Psoas muscle (tissue), 8 donors: ENCODE measurements around the gene RASL11B. TPM values are rescaled to one million over a fixed set of nuclear protein-coding genes. Genes with fewer than 3 reads are reported as not detected.

ENCODE experiments used
- ATAC-seq, 4 donors: fragments of 200-7000 bp; cut with Tn5 transposase; one replicate each; pipeline ENCODE4 v1.9.1; 2020; ENCODE audit warnings: moderate library complexity in 3 of 4, mild to moderate bottlenecking in 2 of 4
- DNase-seq, 2 donors: peaks; one replicate each; pipeline ENCODE4 v3.0.0-alpha.2; 2020
- H3K27ac ChIP-seq: fragments of 200-600 bp; one replicate; pipeline ENCODE4 v1.8.0; 2022
- H3K27me3 ChIP-seq, 3 donors: fragments of 200-600 bp in 1 of 3; one replicate each; pipeline versions ENCODE4 v1.6.1 to v1.8.0; 2013 to 2022; ENCODE audit warnings: low read length in 2 of 3, mild to moderate bottlenecking in 2 of 3, moderate library complexity in 1 of 3; ENCODE audit not compliant: insufficient read depth in 3 of 3
- H3K36me3 ChIP-seq, 2 donors: fragments of 200-600 bp in 1 of 2; one replicate each; pipeline versions ENCODE4 v1.6.1 to v1.8.0; 2013 to 2022; ENCODE audit warnings: low read depth in 1 of 2, mild to moderate bottlenecking in 1 of 2, moderate library complexity in 1 of 2; ENCODE audit not compliant: insufficient read depth in 1 of 2
- H3K4me1 ChIP-seq: fragments of 200-600 bp; one replicate; pipeline ENCODE4 v1.8.0; 2022
- H3K4me3 ChIP-seq: fragments of 200-600 bp; one replicate; pipeline ENCODE4 v1.8.0; 2022; ENCODE audit warnings: mild to moderate bottlenecking
- H3K9me3 ChIP-seq: fragments of 200-600 bp; one replicate; pipeline ENCODE4 v1.8.0; 2022
- WGBS, 3 donors: extraction: QIAGEN DNeasy Blood & Tissue Kit; methylation state at CpG; one replicate each; pipeline versions ENCODE4 v1.1.6 to v1.1.7; 2013; 5-methylcytosine and 5-hydroxymethylcytosine counted together
- intact Hi-C, 2 donors: fragments of 100-400 bp; cut with DNase I; formaldehyde crosslinking; loops; one replicate each; pipeline versions ENCODE4 v1.11.0 to v1.14.2; 2022
- polyA plus RNA-seq, 3 donors: library from polyadenylated mRNA; stranded (reverse); fragments of 200-250 nt; gene quantifications; one replicate each; pipeline ENCODE4 v1.2.3, GENCODE V29; 2013
- total RNA-seq, 4 donors: library from RNA; stranded (reverse); fragmentation: NEBNext Ultra II Directional in 2 of 4; extraction: Animal tissue kit (Norgen Biotek cat#: 25700) in 2 of 4; gene quantifications; one replicate each; pipeline versions ENCODE4 v1.2.1 to v1.2.4, GENCODE V29; 2021 to 2023
- TF ChIP-seq, protein P1 (sequence below): fragments of 200-600 bp; IDR thresholded peaks from one replicate; pipeline ENCODE4 v1.8.0; 2022; ENCODE audit warnings: antibody characterized with exemption
- donor health status: healthy with polysubstance abuse.
- donor health status: DM: no; HTN: no; CAD: no; lungs with moderate emphysema.
- donor health status: Bipolar disorder and iron deficiency.
- donor health status: healthy.
- donor health status: DM: yes; HTN: yes; CAD: no.
- donor health status: DM: no; HTN: no; CAD: no.
- donor health status: DM: no; HTN: no; CAD: no.
- donor health status: DM: yes; HTN: yes; CAD: no.

Gene RASL11B
- total and polyA plus RNA-seq, 7 donors, result 0.08 to 1.8 (median 0.33) TPM; not detected in 1

- 43 to 63% (median 60%) methylated on average over 10 of the region's 10 CpGs for WGBS, 3 donors
- no peak for DNase-seq
- Histone ChIP-seq H3K36me3 (no peaks in the 10 kb centered on the region), H3K27ac (no peak overlapping the region), H3K27me3 (no peaks in the 10 kb centered on the region), H3K4me3 (no peak overlapping the region), H3K9me3 (no peaks in the 10 kb centered on the region), H3K4me1 (peaks cover 25% of the 10 kb centered on the region)
- peak in 3 of 4 donors; percentile 39 to 66 (median 51) for ATAC-seq
- TF ChIP-seq, protein P1, sequence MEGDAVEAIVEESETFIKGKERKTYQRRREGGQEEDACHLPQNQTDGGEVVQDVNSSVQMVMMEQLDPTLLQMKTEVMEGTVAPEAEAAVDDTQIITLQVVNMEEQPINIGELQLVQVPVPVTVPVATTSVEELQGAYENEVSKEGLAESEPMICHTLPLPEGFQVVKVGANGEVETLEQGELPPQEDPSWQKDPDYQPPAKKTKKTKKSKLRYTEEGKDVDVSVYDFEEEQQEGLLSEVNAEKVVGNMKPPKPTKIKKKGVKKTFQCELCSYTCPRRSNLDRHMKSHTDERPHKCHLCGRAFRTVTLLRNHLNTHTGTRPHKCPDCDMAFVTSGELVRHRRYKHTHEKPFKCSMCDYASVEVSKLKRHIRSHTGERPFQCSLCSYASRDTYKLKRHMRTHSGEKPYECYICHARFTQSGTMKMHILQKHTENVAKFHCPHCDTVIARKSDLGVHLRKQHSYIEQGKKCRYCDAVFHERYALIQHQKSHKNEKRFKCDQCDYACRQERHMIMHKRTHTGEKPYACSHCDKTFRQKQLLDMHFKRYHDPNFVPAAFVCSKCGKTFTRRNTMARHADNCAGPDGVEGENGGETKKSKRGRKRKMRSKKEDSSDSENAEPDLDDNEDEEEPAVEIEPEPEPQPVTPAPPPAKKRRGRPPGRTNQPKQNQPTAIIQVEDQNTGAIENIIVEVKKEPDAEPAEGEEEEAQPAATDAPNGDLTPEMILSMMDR, result no peak
- intact Hi-C loops, result no loop called here
Measured at GRCh38 chr4:52873861-52874343, 11.8 kb downstream of the RASL11B start.

DNA sequence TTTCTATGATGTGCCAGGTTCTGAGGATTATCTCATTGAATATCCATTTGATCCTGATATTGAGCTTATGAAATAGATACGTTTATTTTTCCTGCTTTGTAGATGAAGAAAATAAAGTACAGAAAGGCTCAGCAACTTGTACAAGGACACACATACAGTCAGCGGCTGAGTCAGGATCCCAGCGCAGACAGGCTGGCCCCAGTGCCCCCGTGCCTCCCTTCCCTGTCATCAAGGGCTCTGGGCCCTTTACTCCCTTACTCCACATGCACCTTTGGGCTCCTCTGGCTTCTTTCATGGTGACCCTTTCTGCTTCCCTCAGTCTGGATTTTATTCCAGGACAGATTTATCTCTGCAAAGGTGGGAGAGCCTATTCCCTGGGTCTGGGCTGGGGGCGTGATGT lies 12.8 kb downstream of the RASL11B start:
- ATAC-seq (no peak), DNase-seq (no peak)
- Histone ChIP-seq H3K4me3 (no peak overlapping the region), H3K27me3 (no peaks in the 10 kb centered on the region), H3K9me3 (no peaks in the 10 kb centered on the region), H3K27ac (no peak overlapping the region), H3K4me1 (peaks cover 15% of the 10 kb centered on the region), H3K36me3 (no peaks in the 10 kb centered on the region)
- 96 to 98% (median 98%) methylated on average over 5 of the region's 5 CpGs for WGBS, 3 donors
- intact Hi-C loops, result no loop called here
- TF ChIP-seq, protein P1, result no peak

- Histone ChIP-seq H3K4me1 (peaks cover 6% of the 10 kb centered on the region), H3K9me3 (no peaks in the 10 kb centered on the region), H3K27ac (no peak overlapping the region), H3K4me3 (no peak overlapping the region), H3K36me3 (no peaks in the 10 kb centered on the region), H3K27me3 (no peaks in the 10 kb centered on the region)
- 88 to 94% (median 92%) methylated on average over 4 of the region's 4 CpGs for WGBS, 3 donors
- TF ChIP-seq, protein P1, result no peak
- DNase-seq, result no peak
- intact Hi-C loops, result no loop called here
- no peak for ATAC-seq
Measured at GRCh38 chr4:52876069-52876468, 14.0 kb downstream of the RASL11B start.

GRCh38 chr4:52877036-52877435 lies 14.9 kb downstream of the RASL11B start:
- Histone ChIP-seq H3K9me3 (no peaks in the 10 kb centered on the region), H3K36me3 (no peaks in the 10 kb centered on the region), H3K27ac (no peak overlapping the region), H3K4me3 (no peak overlapping the region), H3K4me1 (peaks cover 6% of the 10 kb centered on the region), H3K27me3 (no peaks in the 10 kb centered on the region)
- ATAC-seq (peak; percentile 45 to 75 (median 62)), DNase-seq (no peak)
- TF ChIP-seq, protein P1, result no peak
- intact Hi-C loops, result no loop called here
- 22 to 39% (median 26%) methylated on average over 2 of the region's 2 CpGs for WGBS, 3 donors

GRCh38 chr4:52877694-52878093 lies 15.6 kb downstream of the RASL11B start:
- DNase-seq (no peak), ATAC-seq (no peak)
- Histone ChIP-seq H3K36me3 (no peaks in the 10 kb centered on the region), H3K9me3 (no peaks in the 10 kb centered on the region), H3K27ac (no peak overlapping the region), H3K4me3 (no peak overlapping the region), H3K27me3 (no peaks in the 10 kb centered on the region), H3K4me1 (peaks cover 6% of the 10 kb centered on the region)
- 78 to 81% (median 79%) methylated on average over 6 of the region's 6 CpGs for WGBS, 3 donors
- TF ChIP-seq, protein P1, result no peak
- intact Hi-C loops, result no loop called here
